SK-N-SH (cell line): Measurements from ENCODE around the gene HAUS7. TPM values are rescaled to one million over a fixed set of nuclear protein-coding genes. Genes with fewer than 3 reads are reported as not detected.

Experiments used
- CTCF ChIA-PET: fragments of 300-600, 350-600 bp; formaldehyde crosslinking; extraction: SDS; loops from one replicate; lab custom pipeline; 2021; lab: Yijun Ruan, JAX
- POLR2A ChIA-PET: fragments of 350-600 bp; sonication (Branson Sonifier 250); formaldehyde crosslinking; extraction: SDS; loops from one replicate; lab custom pipeline; 2020; ENCODE audit warnings: antibody characterized with exemption, inconsistent platforms; lab: Yijun Ruan, JAX
- DNase-seq: peaks from one replicate; pipeline ENCODE4 v3.0.0; 2012
- H2AFZ ChIP-seq: fragments of 200-600 bp; sonication (generic); 2 replicates; pipeline ENCODE4 v1.8.1; 2016; ENCODE audit warnings: antibody characterized with exemption, mild to moderate bottlenecking, low read depth
- H3F3A ChIP-seq: fragments of 200-600 bp; sonication (generic); replicated peaks from 2 replicates; pipeline ENCODE3; 2016; ENCODE audit warnings: antibody characterized with exemption, mild to moderate bottlenecking; ENCODE audit not compliant: insufficient read depth
- H3K27ac ChIP-seq, 2 experiments: fragments of 200-500 bp in 1 of 2; fragments of 200-600 bp in 1 of 2; sonication (Bioruptor generic) in 1 of 2; sonication (generic), shearing (Covaris generic) in 1 of 2; 2 replicates each; pipeline versions ENCODE4 v1.5.1 to v1.6.1; 2014 to 2016; ENCODE audit warnings: low read depth in 2 of 2, inconsistent platforms in 1 of 2, low read length in 1 of 2, mild to moderate bottlenecking in 1 of 2, mixed read lengths in 1 of 2
- H3K27me3 ChIP-seq: fragments of 200-600 bp; sonication (generic), shearing (Covaris generic); 2 replicates; pipeline ENCODE4 v1.6.1; 2016; ENCODE audit warnings: mixed run types; ENCODE audit not compliant: insufficient read depth
- H3K36me3 ChIP-seq, 2 experiments: fragments of 200-500 bp in 1 of 2; fragments of 200-600 bp in 1 of 2; sonication (Bioruptor generic) in 1 of 2; sonication (generic) in 1 of 2; replicated peaks in 1 of 2; 2 replicates each; pipeline versions ENCODE3 to v1.5.1; 2014 to 2016; ENCODE audit warnings: low read length in 1 of 2, mild to moderate bottlenecking in 1 of 2; ENCODE audit not compliant: insufficient read depth in 2 of 2, control insufficient read depth in 1 of 2
- H3K4me1 ChIP-seq, 2 experiments: fragments of 200-500 bp in 1 of 2; fragments of 200-600 bp in 1 of 2; sonication (Bioruptor generic) in 1 of 2; sonication (generic), shearing (Covaris generic) in 1 of 2; 2 replicates each; pipeline versions ENCODE4 v1.5.1 to v1.6.1; 2014 to 2016; ENCODE audit warnings: low read depth in 1 of 2, low read length in 1 of 2, mixed run types in 1 of 2; ENCODE audit not compliant: insufficient read depth in 2 of 2, control insufficient read depth in 1 of 2
- H3K4me2 ChIP-seq: fragments of 200-600 bp; sonication (generic), shearing (Covaris generic); 2 replicates; pipeline ENCODE4 v1.6.1; 2017; ENCODE audit warnings: mixed run types
- H3K4me3 ChIP-seq, 2 experiments: fragments of 200-500 bp in 1 of 2; fragments of 200-600 bp in 1 of 2; sonication (Bioruptor generic) in 1 of 2; sonication (generic), shearing (Covaris generic) in 1 of 2; 2 replicates each; pipeline versions ENCODE4 v1.5.1 to v1.8.1; 2014 to 2016; ENCODE audit warnings: low read depth in 2 of 2, inconsistent platforms in 1 of 2, low read length in 1 of 2, mild to moderate bottlenecking in 1 of 2, mixed read lengths in 1 of 2, moderate library complexity in 1 of 2
- H3K79me2 ChIP-seq: fragments of 200-600 bp; sonication (generic); 2 replicates; pipeline ENCODE4 v1.8.1; 2017; ENCODE audit warnings: mild to moderate bottlenecking; ENCODE audit not compliant: insufficient read depth
- H3K9ac ChIP-seq: fragments of 200-600 bp; sonication (generic); 2 replicates; pipeline ENCODE4 v1.6.1; 2017; ENCODE audit warnings: mixed run types
- H3K9me2 ChIP-seq: fragments of 200-600 bp; sonication (generic); 2 replicates; pipeline ENCODE4 v1.6.1; 2017; ENCODE audit warnings: mixed run types
- H3K9me3 ChIP-seq: fragments of 200-600 bp; sonication (generic); 2 replicates; pipeline ENCODE4 v1.6.1; 2017; ENCODE audit warnings: mixed run types, mild to moderate bottlenecking, moderate library complexity
- H4K20me1 ChIP-seq: fragments of 200-600 bp; sonication (generic); 2 replicates; pipeline ENCODE4 v1.6.1; 2017; ENCODE audit warnings: mild to moderate bottlenecking, mixed run types; ENCODE audit not compliant: insufficient read depth
- CTCF ChIP-seq: fragments of 200-600 bp; sonication (generic); IDR thresholded peaks from 2 replicates; pipeline ENCODE4 v1.6.1; 2017; ENCODE audit warnings: antibody characterized with exemption, mild to moderate bottlenecking, moderate library complexity
- EP300 ChIP-seq, 2 experiments: IDR thresholded peaks; 2 replicates each; pipeline versions ENCODE4 v1.4.0 to v1.6.1; 2012; ENCODE audit warnings: borderline replicate concordance in 1 of 2, low read depth in 1 of 2, low read length in 1 of 2
- PBX3 ChIP-seq: IDR thresholded peaks from 2 replicates; pipeline ENCODE4; 2012
- RAD21 ChIP-seq: IDR thresholded peaks from 2 replicates; pipeline ENCODE4 v1.6.1; 2012; ENCODE audit warnings: mild to moderate bottlenecking, low read length
- REST ChIP-seq: IDR thresholded peaks from 2 replicates; pipeline ENCODE4 v1.6.1; 2012; ENCODE audit warnings: mild to moderate bottlenecking, low read depth, low read length, moderate library complexity
- SMC3 ChIP-seq: IDR thresholded peaks from 2 replicates; pipeline ENCODE4 v1.6.1; 2012; ENCODE audit warnings: low read depth, low read length, improper control_type of control experiment
- YY1 ChIP-seq: IDR thresholded peaks from 2 replicates; pipeline ENCODE4 v1.4.0; 2012; ENCODE audit warnings: low read depth, mild to moderate bottlenecking
- WGBS: methylation state at CpG from one replicate; pipeline ENCODE4 v1.1.6; 2017; ENCODE audit warnings: low lambda C conversion rate; 5-methylcytosine and 5-hydroxymethylcytosine counted together
- polyA plus RNA-seq, 3 experiments: library from polyadenylated mRNA; depleted of rRNA; stranded (reverse); fragments of >200 nt; gene quantifications; 2 replicates each; pipeline ENCODE4 v1.2.3, GENCODE V29; 2012

Gene HAUS7
- polyA plus RNA-seq, 1 of the 3 experiments (the other 2 are of a cell fraction), result 39.7 TPM

- TF ChIP-seq REST (no peak), CTCF (no peak), EP300 (IDR thresholded peaks at IDR 0.05; ENCODE audit: borderline replicate concordance in 1 of 2, low read depth in 1 of 2, low read length in 1 of 2) (no peak), PBX3 (no peak)
- H4K20me1 ChIP-seq, result no peaks in the 10 kb centered on the region
- H3K4me1 ChIP-seq, result no peaks in the 10 kb centered on the region
- H3F3A ChIP-seq, result peaks cover 2% of the 10 kb centered on the region
- POLR2A ChIA-PET, result no interaction called here
- peak within 1 kb of the TSS in 1 of 2 experiments; percentile 33; a peak in 1 of 4 replicates for H3K4me3 ChIP-seq
- no peaks in the 10 kb centered on the region for H3K36me3 ChIP-seq
- WGBS, result 68% methylated on average over 18 of the region's 29 CpGs
- DNase-seq, result no peak
- CTCF ChIA-PET, result interaction anchor here (1.7 kb wide), 1 partner anchor 37 kb away, joined by 4 read pairs; no protein-coding TSS in a partner anchor
- no peaks in the 10 kb centered on the region for H3K79me2 ChIP-seq
- peaks cover 40% of the 10 kb centered on the region for H3K27me3 ChIP-seq
- no peaks in the 10 kb centered on the region for H3K9me3 ChIP-seq
- no peaks in the 10 kb centered on the region for H3K9me2 ChIP-seq
- H3K27ac ChIP-seq, result no peak within 1 kb of the TSS
- no peak within 1 kb of the TSS for H2AFZ ChIP-seq
- no peak within 1 kb of the TSS for H3K4me2 ChIP-seq
- no peak within 1 kb of the TSS for H3K9ac ChIP-seq
These were observed 69.1 kb downstream of the HAUS7 start, which contains the start of gene PNMA6E for GRCh38 chrX:153401133-153401764. TSS of gene PNMA6E (minus strand) at chrX:153401350. CDS start at chrX:153398849, 2,501 bp downstream.

- Histone ChIP-seq H3K9me2 (no peaks in the 10 kb centered on the region), H3K79me2 (no peaks in the 10 kb centered on the region), H3K9ac (no peak overlapping the region), H3K4me1 (no peaks in the 10 kb centered on the region), H3F3A (peaks cover 2% of the 10 kb centered on the region), H3K27me3 (peaks cover 32% of the 10 kb centered on the region), H3K9me3 (no peaks in the 10 kb centered on the region), H3K4me2 (no peak overlapping the region)
- DNase-seq, result peak; percentile 88
- 52% methylated on average over 42 of the region's 60 CpGs for WGBS
- TF ChIP-seq SMC3, result peak; percentile 41
- no peak for TF ChIP-seq YY1
- peak; percentile 39 for TF ChIP-seq RAD21
- peak; percentile 76 for TF ChIP-seq CTCF
- TF ChIP-seq, all 33 proteins: peak for 3
- Histone ChIP-seq H3K4me3 (peak overlapping the region in 1 of 2 experiments; percentile 33; a peak in 1 of 4 replicates), H3K27ac (no peak overlapping the region), H2AFZ (no peak overlapping the region), H4K20me1 (no peaks in the 10 kb centered on the region), H3K36me3 (no peaks in the 10 kb centered on the region)
- ChIA-PET CTCF (interaction anchor here (0.6 to 1.7 kb wide), 4 partner anchors 8 to 38 kb away, joined by 3 to 7 read pairs (median 4); partner anchors contain the start of gene ZFP92), POLR2A (no interaction called here)
These were observed 69.9 kb downstream of the HAUS7 start for GRCh38 chrX:153400146-153401132.
